Hematopoietic multipotent progenitor cell treated with erythropoietin and hydrocortisone succinate and interleukin-3 and kit ligand, for 15 days (in vitro differentiated cells): ENCODE results near the gene LRRC43.

Experiments used
- DNase-seq: peaks from one replicate; pipeline ENCODE4 v3.0.0-alpha.2; 2015; ENCODE audit warnings: low spot score

LRRC43 gene, protein sequence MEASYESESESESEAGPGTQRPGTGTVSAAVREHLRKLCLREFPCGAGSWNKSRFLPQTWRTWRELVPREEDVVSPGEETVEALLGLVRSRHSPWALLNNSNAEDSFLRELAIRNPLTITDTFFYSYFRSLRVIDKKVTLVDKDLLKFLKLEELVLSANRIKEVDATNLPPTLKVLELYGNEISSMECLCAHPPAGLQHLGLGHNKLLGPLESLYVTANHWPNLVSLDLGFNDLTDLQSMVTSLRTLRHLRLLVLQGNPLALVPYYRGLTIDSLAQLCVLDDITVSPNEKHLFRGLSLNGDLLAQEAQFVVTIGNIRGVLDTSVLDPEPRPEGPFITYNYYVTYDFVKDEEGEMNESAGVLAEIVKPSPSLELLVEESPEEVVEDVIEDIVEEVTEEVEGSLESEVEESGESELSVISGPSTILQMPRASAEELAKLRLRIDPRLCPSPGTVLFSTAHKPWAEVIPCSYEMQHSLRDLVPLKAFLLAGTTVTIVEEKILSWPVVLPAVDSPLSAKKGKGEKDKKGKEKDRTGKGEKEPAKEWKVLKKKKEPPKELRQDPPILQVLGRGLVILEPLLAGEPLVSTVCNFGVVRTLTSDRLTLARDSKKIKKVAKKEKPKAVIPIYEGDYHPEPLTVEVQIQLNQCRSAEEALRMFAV

DNA sequence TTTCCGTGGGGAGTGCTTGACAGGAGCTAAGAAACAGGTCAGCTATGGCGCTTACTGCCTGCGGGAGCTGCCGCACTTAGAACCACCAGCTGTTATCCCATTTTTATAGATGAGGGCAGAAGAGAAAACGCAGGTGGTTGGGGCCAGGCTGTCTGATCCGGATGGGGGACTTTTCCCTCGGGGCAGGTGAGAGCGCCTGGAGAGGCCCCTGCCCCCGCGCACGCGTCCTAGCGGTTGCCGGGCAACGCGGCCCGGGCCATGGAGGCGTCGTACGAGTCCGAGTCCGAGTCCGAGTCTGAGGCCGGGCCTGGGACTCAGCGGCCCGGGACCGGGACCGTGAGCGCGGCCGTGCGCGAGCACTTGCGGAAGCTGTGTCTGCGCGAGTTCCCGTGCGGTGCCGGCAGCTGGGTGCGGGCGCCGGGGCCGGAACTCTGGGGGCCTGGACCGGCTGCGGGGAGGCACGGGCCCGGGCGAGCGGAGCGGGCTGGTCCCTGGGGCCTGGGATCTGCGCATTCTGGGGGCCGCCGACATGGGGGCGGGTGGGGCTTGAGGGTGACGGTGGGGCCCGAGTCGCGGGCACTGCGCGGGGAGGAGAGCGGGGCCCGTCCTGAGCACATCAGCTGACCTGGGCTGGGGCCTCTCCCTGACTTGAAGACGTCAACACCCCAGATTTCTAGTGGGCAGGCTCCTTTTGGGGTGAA lies at the start of gene LRRC43:
Gene LRRC43 (plus strand): TSS at position 237 of the 701 bp plus-strand sequence. CDS start 22 bp downstream, at position 259.
- DNase-seq = no peak

- DNase-seq = no peak
Measured at GRCh38 chr12:122133192-122133950, 49.6 kb upstream of the LRRC43 start.

DNA sequence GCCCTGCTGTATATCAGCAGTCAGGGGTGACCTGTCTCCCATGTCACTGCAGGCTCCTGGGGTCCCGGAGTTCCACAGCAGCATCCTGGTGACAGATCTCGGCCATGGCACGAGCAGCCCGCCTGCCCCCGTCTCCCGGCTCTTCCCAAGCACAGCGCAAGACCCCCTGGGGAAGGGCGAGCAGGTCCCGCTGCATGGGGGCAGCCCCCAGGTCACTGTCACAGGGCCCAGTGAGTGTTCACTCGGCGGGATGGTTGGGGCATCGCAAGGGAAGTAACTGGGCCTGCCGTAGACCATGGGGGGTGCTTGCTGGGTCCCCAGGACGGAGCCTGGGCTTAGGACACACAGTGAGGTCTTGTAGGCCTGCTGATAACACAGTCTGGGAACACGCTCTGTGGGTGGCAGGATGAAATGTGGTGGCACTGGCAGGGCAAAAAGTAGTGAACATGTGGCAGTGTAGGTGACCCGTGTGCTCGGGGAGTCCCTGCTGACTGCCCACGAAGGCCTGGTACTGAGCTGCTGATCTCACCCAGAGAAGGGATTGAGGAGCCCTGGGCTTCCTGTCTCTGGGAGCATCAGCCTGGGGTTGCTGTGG lies 47.4 kb upstream of the LRRC43 start:
- no peak for DNase-seq

GRCh38 chr12:122137229-122137628 lies 45.7 kb upstream of the LRRC43 start:
- no peak for DNase-seq

GRCh38 chr12:122137681-122138080 lies 45.2 kb upstream of the LRRC43 start:
- DNase-seq = no peak

GRCh38 chr12:122138181-122138580 lies 44.7 kb upstream of the LRRC43 start:
- no peak for DNase-seq

GRCh38 chr12:122138616-122139015 lies 44.3 kb upstream of the LRRC43 start:
- DNase-seq = no peak

DNA sequence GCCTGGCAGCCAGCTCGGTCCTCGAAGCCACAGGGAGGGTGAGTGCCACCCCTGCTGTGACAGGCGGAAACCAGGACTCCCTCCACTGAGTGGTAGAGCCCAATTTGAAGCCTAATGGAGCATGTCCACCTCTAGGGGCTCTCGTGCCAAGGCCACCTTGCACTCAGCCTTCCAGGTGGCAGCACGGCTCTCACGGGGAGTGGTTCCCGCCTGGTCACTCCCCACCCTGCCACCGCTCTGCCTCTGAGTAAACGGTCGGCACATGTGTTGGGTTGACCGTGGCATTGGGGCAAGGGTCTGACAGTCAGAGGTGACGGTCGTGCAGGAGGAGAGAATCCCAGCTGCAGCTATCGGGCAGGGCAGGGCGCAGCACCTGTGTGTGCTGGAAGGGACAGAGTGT lies 43.7 kb upstream of the LRRC43 start:
- DNase-seq = no peak

DNA sequence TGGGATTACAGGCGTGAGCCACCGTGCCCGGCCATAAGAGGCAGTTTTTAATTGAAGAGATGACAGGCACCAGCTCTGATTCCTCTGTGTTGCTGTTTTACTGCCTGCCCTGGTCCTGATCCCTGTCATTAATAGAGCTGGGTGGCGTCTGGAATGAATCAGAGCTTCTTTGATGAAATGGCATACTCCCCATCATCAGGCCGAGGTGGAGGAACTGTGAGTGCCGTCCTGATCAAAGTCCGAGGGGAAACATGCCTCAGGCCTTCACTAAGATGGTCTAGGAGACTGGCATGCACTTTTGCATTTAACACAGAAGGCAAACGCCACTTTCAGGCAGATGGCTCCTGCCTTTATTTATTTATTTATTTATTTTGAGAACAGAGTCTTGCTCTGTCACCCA lies 43.0 kb upstream of the LRRC43 start:
- DNase-seq = no peak

GRCh38 chr12:122140467-122141257 lies 42.3 kb upstream of the LRRC43 start:
- DNase-seq = no peak

GRCh38 chr12:122141911-122142725 lies 40.8 kb upstream of the LRRC43 start:
- no peak for DNase-seq

DNA sequence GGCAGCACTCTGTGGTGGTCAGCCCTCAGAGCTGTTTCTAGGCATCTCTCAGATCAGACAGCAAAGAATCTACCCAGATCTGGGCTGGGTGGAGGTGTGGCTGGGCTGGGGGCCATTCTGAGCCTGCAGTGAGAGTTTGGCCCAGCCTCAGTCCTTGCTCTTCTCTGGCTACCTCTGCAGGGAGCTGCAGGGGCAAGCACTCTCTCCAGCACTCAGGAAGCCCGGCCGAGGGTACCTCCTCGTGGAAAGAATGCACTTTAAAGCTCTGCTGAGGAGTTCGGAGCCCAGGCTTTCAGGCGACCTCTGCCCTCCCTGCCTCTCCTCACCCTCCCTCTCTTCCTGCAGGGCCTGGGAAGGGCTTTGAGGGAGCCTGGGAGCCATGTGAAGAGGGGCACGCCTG lies 40.1 kb upstream of the LRRC43 start:
- DNase-seq = no peak

DNA sequence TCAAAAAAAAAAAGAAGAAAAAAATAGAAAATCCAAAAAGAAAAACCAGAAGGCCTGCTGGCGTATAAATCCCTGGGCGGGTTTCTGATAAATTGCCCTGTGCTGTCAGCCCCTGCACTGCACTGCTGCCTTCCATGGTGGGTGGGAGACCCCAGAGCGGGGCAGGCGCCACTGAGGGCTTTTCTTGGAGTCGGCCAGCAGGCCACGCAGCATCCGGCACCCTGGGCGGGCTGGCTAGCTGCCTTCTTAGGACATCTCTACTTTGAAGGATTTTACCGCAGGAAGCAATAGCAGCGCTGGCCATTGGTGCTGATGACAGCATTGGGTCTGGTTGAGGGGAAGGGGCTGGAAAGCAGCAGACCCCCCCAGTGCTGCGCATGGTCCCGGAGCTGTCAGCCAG lies 38.0 kb upstream of the LRRC43 start:
- no peak for DNase-seq

- DNase-seq = no peak
Measured at GRCh38 chr12:122145505-122146330, 37.2 kb upstream of the LRRC43 start.

DNA sequence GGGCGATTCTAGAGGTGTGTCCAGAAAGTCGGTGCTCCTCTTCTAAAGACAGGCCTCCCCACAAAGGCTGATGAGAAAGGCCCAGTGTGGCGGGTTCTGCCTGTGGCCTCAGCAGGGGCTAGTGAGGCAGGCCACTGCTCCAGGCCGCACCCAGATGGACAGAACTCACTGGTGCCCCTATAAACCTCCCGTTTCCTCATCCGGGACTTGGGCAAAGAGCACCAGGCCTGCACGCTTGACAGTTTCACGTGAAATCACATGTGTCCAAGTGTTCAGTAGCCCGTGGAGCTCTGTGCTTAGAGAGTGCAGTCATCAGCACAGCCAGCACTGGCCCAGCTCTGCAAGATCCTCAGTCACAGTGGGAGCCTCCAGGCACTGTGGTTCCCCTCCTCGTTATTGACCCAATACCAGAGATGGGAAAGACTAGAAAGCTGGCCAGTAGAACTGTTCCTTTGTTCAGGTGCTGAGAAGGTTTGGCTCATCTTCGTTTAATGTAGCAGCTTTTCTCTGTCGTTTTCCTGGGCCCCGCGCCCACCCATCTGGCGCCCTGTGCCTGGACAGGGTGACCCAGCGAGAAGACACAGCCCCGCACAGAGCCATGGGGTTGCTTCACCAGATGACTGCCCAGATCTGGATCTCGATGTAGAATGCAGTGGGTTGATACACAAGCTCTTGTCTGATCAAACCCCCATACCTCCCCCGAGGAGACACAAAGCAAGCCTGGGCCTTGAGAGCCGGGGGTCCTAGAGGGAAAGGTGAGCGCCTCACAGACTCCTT lies 35.2 kb upstream of the LRRC43 start:
- no peak for DNase-seq

- DNase-seq = no peak
Measured at GRCh38 chr12:122148657-122149056, 34.3 kb upstream of the LRRC43 start.

- no peak for DNase-seq
Measured at GRCh38 chr12:122150127-122150681, 32.7 kb upstream of the LRRC43 start.

DNA sequence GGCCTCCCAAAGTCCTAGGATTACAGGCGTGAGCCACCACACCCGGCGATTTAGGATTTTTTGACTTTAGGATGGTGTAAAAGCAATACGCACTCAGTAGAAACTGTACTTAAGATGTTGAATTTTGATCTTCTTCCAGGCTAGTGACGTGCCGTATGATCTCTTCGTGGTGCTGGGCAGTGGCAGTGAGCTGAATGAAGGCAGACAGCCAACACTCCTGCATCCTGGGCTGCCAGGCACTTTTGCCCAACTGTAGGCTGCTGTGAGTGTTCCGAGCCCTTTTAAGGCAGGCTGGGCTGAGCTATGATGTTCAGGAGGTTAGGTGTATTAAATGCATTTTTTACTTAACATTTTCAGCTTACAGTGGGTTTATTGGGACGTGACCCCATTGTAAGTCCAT lies 30.2 kb upstream of the LRRC43 start:
- no peak for DNase-seq
